Uterus (tissue), 2 donors: ENCODE data around the gene CLTC.

Experiments used
- CTCF ChIP-seq, 4 experiments: fragments of 200-600 bp in 2 of 4; fragments of 450-650 bp in 2 of 4; sonication (generic) in 2 of 4; IDR thresholded peaks; one replicate each; pipeline ENCODE4 v1.5.1; 2016 to 2019; ENCODE audit warnings: antibody characterized with exemption in 4 of 4, mild to moderate bottlenecking in 2 of 4, moderate library complexity in 1 of 4
- POLR2A ChIP-seq, 2 donors: fragments of 450-650 bp; IDR thresholded peaks; one replicate each; pipeline ENCODE4 v1.6.1; 2016; ENCODE audit warnings: antibody characterized with exemption in 2 of 2, mild to moderate bottlenecking in 1 of 2, moderate library complexity in 1 of 2

GRCh38 chr17:59620064-59620359 is 317 bp downstream of the CLTC start:
- TF ChIP-seq POLR2A (IDR thresholded peaks at IDR 0.05) (no peak), CTCF (IDR thresholded peaks at IDR 0.05) (no peak)
